ENCODE measurements around the gene PDE9A. TPM values are rescaled to one million over a fixed set of nuclear protein-coding genes. Genes with fewer than 3 reads are reported as not detected.

The PDE9A gene
- total RNA-seq, 1 donor from 2014 or later, result 31.4 TPM

DNA sequence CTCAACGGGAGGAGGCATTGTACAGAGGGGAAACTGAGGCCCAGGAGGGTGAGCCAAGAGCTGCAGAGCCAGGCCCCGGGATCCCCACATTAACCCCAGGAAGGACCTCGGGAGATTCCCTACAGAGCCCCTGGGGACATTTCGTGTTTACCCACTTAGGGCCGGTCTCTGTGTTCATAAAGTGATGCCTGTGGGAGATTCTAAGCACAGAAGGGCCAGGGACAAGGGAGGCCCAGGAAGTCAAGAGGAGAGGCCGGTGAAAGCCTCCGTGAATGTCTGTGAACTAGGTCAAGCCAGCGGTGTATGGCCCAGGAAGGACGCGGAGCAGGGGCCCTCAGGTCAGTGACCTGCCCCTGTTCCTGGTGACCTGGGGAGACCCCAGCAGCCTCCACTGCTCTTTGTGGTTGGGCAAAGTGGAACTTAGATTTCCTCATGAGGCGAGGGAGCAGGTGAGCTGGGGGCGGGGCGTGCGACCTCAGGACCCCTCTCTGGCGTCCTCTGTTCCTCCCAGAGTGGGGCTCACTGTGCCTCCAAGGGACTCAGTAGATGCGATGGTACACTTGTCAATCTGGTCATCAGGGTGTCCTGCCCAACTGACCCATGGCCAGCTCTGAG, 34.9 kb downstream of the PDE9A start:
- no peak for DNase-seq (ENCODE audit: low read depth, low spot score)
- TF ChIP-seq, protein P1, sequence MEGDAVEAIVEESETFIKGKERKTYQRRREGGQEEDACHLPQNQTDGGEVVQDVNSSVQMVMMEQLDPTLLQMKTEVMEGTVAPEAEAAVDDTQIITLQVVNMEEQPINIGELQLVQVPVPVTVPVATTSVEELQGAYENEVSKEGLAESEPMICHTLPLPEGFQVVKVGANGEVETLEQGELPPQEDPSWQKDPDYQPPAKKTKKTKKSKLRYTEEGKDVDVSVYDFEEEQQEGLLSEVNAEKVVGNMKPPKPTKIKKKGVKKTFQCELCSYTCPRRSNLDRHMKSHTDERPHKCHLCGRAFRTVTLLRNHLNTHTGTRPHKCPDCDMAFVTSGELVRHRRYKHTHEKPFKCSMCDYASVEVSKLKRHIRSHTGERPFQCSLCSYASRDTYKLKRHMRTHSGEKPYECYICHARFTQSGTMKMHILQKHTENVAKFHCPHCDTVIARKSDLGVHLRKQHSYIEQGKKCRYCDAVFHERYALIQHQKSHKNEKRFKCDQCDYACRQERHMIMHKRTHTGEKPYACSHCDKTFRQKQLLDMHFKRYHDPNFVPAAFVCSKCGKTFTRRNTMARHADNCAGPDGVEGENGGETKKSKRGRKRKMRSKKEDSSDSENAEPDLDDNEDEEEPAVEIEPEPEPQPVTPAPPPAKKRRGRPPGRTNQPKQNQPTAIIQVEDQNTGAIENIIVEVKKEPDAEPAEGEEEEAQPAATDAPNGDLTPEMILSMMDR (conservative IDR thresholded peaks at IDR 0.05), result no peak
- H3K27ac Mint-ChIP-seq (ENCODE audit: unreplicated experiment), result no peak overlapping the region
- no peaks in the 10 kb centered on the region for H3K9me3 Mint-ChIP-seq
- no peaks in the 10 kb centered on the region for H3K4me1 Mint-ChIP-seq
- peaks cover 9% of the 10 kb centered on the region for H3K36me3 Mint-ChIP-seq (ENCODE audit: low read depth)
- H3K4me3 Mint-ChIP-seq, result no peak overlapping the region
- no peaks in the 10 kb centered on the region for H3K27me3 Mint-ChIP-seq (ENCODE audit: low read depth)

DNA sequence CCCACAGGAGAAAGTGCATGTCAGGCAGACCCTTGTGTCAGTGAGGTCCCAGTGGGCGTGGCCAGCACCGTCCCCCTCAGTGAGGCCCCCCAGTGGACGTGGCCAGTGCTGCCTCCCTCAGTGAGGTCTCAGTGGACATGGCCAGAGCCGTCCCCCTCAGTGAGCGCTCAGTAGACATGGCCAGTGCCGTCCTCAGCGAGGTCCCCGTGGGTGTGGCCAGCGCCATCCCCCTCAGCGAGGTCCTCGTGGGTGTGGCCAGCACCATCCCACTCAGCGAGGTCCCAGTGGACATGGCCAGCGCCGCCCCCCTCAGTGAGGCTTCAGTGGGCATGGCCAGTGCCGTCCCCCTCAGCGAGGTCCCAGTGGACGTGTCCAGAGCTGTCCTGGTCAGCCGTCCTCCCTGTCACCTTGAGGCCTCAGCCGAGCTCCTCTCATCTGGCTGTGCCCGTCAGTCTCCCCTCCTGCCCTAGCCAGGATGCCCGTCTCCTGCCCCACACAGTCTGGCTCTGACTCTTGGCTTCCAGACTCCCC, 35.5 kb downstream of the PDE9A start:
- Mint-ChIP-seq H3K9me3 (no peaks in the 10 kb centered on the region), H3K4me3 (no peak overlapping the region), H3K27me3 (ENCODE audit: low read depth) (no peaks in the 10 kb centered on the region), H3K4me1 (no peaks in the 10 kb centered on the region), H3K36me3 (ENCODE audit: low read depth) (peaks cover 9% of the 10 kb centered on the region), H3K27ac (ENCODE audit: unreplicated experiment) (peak overlapping the region; percentile 67)
- TF ChIP-seq, protein P1 (conservative IDR thresholded peaks at IDR 0.05), result no peak
- DNase-seq (ENCODE audit: low read depth, low spot score), result no peak

DNA sequence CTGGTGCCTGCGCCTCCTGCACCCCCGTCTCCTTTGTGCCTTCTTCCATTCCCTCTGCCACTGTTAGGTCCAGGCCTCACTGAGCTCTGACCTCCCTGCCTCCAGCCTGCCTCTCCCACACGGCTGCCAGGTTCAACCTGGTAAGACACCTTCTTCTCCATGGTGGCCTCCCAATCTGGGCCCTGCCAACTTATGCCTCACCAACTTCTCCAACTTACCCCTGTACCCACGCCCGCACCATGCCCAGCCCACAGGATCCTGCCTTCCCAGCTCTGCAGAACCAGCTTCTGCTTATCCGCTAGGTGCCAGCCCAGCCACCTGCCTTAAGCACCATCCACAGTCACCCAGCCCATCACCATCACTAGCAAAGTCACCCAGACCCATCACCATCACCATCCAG, 37.2 kb downstream of the PDE9A start:
- no peaks in the 10 kb centered on the region for H3K4me1 Mint-ChIP-seq
- TF ChIP-seq, protein P1 (conservative IDR thresholded peaks at IDR 0.05), result no peak
- H3K27me3 Mint-ChIP-seq (ENCODE audit: low read depth), result no peaks in the 10 kb centered on the region
- peaks cover 12% of the 10 kb centered on the region for H3K36me3 Mint-ChIP-seq (ENCODE audit: low read depth)
- H3K9me3 Mint-ChIP-seq, result no peaks in the 10 kb centered on the region
- H3K27ac Mint-ChIP-seq (ENCODE audit: unreplicated experiment), result no peak overlapping the region
- no peak for DNase-seq (ENCODE audit: low read depth, low spot score)
- H3K4me3 Mint-ChIP-seq, result no peak overlapping the region

DNA sequence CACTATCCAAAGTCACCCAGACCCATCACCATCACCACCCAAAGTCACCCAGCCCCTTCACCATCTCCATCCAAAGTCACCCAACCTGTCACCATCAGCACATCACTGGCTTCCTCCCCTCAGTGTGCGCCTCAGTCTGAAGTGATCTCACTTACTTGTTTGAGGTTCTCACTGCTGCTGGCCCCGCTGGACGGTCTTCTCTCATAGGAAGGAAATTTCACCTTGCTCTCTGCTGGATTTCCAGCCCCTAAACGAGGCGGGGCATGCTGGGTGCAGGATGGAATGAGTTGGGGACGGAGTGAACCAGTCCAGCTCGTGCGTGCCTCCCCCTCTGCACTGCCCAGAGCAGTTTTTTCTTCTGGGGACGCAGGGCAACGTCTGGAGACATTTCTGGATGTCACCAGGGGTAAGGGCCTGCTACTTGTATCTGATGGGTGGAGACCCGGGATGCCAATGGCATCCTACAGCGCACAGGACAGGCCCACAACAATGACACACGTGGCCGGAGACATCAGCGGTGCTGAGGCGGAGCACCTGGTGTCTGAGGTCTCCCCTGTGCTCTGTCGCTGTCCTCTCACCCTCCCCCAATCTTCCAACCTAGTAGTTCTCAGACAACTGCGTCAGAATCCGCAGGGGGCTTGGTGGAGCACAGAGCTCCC, 38.6 kb downstream of the PDE9A start:
- TF ChIP-seq, protein P1 (conservative IDR thresholded peaks at IDR 0.05), result no peak
- DNase-seq (ENCODE audit: low read depth, low spot score), result no peak
- no peaks in the 10 kb centered on the region for H3K4me1 Mint-ChIP-seq
- H3K9me3 Mint-ChIP-seq, result no peaks in the 10 kb centered on the region
- no peak overlapping the region for H3K27ac Mint-ChIP-seq (ENCODE audit: unreplicated experiment)
- H3K4me3 Mint-ChIP-seq, result no peak overlapping the region
- H3K27me3 Mint-ChIP-seq (ENCODE audit: low read depth), result no peaks in the 10 kb centered on the region
- H3K36me3 Mint-ChIP-seq (ENCODE audit: low read depth), result peaks cover 10% of the 10 kb centered on the region

DNA sequence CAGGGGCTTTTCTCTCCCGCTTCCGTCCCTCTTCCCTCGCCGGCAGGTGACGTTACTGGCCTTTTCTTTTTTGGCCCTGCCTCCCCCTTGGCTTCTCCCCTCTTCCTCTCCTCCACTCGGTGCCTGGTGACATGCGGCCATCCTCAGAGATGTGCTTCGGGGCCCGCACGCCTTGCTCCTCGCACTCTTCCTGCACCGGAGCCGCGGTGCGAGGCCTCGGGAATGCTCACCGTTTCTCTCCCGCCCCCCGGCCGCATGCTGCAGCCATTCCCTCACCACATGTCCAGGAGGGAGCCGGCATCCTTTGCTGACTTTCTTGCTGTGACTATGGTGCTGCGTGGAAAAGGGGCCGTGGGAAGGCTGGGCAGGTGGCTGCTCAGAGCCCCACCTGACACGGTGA, 39.3 kb downstream of the PDE9A start:
- TF ChIP-seq, protein P1 (conservative IDR thresholded peaks at IDR 0.05), result no peak
- no peak overlapping the region for H3K27ac Mint-ChIP-seq (ENCODE audit: unreplicated experiment)
- peaks cover 8% of the 10 kb centered on the region for H3K36me3 Mint-ChIP-seq (ENCODE audit: low read depth)
- no peaks in the 10 kb centered on the region for H3K4me1 Mint-ChIP-seq
- no peaks in the 10 kb centered on the region for H3K9me3 Mint-ChIP-seq
- no peak for DNase-seq (ENCODE audit: low read depth, low spot score)
- H3K4me3 Mint-ChIP-seq, result no peak overlapping the region
- no peaks in the 10 kb centered on the region for H3K27me3 Mint-ChIP-seq (ENCODE audit: low read depth)

All from neural crest cell (in vitro differentiated cells).